ENCODE measurements around the gene PTN.

The PTN gene, protein sequence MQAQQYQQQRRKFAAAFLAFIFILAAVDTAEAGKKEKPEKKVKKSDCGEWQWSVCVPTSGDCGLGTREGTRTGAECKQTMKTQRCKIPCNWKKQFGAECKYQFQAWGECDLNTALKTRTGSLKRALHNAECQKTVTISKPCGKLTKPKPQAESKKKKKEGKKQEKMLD

DNA sequence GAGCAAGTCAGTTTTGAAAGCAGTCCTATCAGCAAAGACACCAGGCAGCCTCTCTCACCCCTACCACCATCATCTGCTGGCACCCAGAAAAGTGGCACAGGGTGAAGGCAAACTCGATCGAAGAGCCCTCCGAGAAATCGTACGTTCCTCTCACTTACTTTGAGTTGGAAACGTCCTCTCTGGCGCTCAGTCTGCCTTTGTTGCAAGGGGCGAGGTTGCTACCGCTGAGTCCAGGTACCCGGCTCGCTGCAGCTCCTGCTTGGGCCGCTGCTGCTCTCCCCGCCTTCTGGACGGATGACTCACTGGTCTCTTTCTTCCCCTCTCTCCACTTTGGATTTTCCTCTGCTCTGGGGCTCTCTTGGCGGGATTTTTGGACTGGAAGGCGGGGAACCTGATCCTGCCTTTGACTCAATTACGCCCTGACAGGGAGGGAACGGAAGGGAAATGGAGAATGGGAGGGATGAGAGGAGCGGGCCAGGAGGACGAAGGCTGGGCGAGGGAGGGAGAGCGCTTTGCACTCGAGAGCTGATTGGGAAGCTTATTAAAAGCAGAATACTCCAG lies at the start of gene PTN:
Gene PTN, minus strand, starts transcription at position 453 of the 561 bp plus-strand sequence. CDS start 88,760 bp downstream, outside the sequence.
- no peak for DNase-seq (ENCODE audit: low read depth, low spot score)

DNA sequence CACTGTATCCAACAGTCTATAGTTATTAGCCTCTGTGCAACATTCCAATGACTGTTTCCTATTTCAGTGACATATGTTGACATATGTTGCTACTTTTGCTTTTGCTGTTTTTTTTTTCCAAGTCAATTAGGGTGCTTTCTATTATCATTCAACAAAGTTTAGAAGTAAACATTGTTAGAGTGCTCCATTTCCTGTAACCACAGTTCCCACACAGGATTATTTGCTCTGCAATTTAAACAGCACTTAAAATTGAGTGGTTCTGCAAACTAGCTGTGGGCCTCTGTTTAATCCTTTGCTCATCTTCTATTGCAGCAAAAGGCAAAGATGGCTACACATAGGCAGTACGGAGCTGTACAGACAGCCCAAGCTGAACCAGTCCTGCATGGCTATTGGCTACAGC lies 46.5 kb upstream of the PTN start:
- DNase-seq (ENCODE audit: low read depth, low spot score), result no peak

DNA sequence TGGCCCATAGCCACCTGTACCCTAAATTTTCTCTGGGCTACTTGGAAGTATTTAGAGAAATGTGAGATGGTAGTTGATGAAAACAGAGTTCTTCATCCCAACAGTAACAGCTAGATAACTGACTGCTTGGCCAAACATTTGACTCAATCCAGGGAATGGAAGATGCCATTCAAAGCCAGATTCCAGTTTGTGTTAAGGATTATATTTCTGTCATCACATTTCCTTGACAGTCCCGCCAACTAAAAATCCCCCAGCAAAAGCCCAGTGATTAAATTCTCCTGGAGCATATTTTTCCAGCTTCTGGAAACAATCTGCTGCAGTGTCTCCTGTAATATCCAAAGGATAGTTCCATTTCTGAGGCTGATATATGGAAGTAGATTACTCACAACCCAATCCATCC lies 45.4 kb upstream of the PTN start:
- no peak for DNase-seq (ENCODE audit: low read depth, low spot score)

DNA sequence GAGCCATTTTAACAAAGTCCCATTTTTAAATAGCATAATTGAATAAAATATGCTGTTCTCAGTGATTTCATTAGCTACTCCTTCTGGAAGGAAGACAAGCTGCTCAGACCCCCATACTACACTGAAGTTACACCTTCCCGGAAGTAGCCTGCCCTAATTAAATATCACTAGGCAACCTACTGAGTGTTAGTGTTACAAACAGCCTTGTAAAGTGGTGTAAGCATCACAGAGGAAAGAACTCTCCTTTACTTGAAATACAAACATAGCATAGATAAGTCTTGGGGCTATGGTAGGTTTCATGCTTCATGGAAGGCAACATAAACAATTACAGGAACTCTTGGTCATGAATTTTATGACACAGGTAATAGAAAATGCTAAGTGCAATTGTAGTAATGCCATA lies 43.4 kb upstream of the PTN start:
- no peak for DNase-seq (ENCODE audit: low read depth, low spot score)

DNA sequence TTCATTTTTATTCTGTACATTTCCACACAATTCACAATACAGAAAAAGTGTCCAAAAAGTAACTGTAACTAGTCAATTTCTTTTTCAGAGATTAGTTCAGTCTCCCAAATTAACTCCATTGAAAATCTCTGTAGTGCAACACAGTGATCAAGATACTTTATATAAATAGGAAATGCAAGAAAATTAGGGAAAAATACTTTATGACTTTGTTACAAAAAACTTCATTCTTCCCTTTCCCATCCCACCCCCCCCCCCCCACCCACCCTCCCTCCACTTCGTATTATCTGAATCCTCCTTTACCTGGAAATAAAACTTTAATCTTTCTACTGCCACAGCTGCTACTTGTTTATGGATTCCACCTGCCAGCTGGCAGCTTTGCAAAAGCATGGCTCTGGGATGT lies 37.5 kb upstream of the PTN start:
- DNase-seq (ENCODE audit: low read depth, low spot score), result no peak

DNA sequence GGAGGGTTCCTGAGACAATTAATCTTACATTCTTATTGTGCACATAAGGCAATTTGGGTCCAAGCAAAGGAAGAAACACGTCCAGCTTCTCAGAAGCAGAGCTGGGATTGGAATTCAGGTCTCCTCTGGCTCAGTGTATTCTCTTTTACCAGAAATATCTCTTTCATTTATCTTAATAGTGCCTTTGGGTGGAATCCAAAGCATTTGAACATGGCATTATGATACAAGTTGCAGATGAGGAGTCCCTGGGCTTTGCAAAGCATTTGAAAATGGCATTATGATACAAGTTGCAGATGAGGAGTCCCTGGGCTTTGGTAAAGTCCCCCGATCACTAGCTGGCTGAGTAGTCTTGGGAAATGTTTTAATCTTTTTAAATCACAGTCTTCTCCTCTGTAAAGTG lies 30.0 kb upstream of the PTN start:
- DNase-seq (ENCODE audit: low read depth, low spot score), result no peak

DNA sequence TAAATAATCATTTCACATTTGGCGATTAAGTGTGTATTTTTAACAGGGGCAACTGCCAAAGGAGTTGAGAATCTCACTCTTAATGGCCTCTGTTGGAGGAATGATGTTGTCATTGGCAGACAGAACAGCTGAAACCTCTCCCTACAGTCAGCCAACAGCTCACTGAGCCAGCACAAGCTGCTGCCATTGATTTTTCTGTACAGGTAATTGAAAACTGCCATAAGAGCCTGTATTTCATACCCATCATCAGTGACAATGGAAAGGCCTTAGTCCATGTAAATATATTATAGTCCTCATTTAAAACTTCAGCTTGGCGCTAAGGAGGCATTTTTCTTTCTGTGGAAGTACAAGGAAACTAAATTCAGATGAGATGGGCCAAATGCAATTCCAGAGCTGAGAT lies 28.1 kb upstream of the PTN start:
- DNase-seq (ENCODE audit: low read depth, low spot score), result no peak

DNA sequence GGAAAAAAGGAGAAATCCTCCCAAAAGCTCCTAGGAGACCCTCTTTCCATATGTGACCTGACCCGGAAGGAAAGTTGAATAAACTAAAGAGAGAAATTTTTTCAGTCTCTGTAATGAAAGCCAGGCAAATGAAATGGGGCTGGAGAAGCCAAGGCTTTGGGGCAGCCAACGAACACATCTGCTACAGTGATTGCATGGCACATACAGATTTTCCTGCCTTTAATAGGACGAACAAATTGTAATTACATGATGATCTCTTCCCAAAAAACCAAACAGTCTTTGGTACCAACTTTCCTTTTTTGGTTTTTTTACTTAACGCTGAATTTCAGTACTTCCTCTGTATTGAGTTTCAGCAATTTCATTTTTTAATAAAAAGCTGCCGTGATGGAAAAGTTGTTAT lies 23.5 kb upstream of the PTN start:
- no peak for DNase-seq (ENCODE audit: low read depth, low spot score)

DNA sequence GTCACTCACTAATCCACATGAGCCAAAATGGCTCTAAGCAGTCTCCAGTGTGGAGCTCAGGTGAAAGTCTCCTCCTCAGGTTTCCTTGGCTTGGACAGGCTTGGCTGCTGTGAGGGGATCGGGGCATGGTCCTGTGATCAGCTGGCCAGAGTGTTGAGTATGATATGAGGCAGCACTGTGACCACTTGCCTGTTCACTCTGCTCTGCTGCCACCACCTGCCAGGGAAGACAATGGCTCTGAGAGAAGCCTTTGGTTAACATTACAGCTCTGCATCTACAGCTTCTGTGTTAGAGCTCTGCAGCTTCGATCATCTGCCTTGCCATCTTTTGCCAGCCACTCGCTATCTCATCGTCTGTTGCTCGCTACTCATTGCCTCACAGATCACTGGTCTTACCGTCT lies 20.1 kb upstream of the PTN start:
- no peak for DNase-seq (ENCODE audit: low read depth, low spot score)

DNA sequence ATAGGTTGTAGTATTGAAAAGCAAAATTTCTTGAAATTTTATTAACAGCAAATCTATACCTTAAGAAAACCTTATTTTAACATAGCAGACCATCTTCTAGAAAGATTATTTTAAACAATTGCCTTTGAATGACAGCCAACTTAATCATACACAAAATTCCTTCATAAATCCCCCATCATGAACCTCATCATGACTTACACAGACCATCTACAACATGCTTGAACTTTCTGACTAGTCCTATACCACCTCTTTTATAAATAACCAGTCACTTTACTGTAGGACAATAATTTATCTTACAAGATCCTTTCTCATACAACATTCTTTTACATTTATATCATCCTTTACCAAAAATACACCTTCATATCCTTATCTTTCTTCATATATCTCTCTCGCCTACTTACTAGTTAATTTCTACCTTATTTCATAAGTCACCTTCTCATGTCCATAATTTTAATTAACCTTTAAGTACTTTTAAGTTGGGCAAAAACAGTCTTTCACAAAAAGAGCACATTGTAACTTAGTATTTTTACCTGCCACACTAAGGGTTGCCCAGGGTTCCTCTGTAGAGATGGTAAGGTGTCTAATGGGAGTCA lies 16.6 kb upstream of the PTN start:
- DNase-seq (ENCODE audit: low read depth, low spot score), result no peak

DNA sequence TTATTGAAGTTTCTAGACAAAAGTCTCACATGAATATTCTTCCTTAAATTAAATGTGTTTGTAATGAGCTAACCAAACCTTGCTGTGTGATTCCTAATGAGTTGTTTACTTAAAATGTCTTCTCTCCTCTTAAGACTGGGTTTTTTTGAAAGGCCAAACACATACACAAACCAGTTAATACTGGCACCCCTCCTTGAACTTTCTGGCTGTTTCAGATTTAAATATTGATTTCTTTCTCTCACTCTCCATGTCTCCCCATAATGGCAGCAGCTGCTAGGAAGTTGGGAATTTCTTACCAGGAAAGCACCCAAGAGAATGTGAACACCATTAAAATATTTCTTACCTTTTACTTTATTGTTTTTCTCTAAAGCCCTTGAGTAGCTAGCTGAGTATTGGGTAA lies 11.4 kb upstream of the PTN start:
- no peak for DNase-seq (ENCODE audit: low read depth, low spot score)

DNA sequence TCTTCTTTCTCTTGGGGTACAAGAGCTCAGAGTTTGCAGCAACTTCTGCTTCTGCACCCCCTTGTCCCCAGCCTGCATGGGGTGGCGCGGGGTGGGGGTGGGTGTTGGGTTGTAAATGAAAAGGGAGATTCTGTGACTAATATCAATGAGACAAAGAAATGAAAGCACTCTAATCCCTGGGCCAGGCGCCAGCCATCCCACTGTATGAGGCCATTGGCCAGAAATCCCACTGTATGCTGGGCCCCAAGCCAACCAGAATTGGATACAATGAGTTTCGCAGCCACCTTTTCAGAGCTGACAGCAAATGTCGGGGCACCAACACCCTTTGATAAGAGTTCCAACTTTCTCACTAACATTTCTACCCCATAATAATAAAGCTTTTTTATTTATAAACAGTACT lies 10.9 kb upstream of the PTN start:
- DNase-seq (ENCODE audit: low read depth, low spot score), result no peak

DNA sequence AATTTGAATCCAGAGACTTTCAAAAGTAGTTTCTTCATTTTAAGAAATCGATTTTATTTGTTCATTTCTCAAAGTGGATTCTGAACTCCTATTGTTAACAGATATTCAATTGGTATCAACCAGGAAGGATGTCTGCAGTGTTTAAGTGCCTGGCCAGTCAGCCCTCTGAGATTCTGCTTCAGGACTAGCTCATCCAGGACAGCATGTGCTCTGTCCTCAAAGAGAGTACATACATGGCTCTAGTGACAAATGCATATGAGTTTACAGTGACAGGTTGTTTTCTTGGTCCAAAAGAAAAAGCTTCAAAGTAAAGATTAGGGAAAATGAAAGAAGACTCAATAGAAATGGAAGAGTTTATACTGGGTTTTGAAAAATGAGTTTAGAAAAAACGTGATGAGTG lies 8.4 kb upstream of the PTN start:
- no peak for DNase-seq (ENCODE audit: low read depth, low spot score)

DNA sequence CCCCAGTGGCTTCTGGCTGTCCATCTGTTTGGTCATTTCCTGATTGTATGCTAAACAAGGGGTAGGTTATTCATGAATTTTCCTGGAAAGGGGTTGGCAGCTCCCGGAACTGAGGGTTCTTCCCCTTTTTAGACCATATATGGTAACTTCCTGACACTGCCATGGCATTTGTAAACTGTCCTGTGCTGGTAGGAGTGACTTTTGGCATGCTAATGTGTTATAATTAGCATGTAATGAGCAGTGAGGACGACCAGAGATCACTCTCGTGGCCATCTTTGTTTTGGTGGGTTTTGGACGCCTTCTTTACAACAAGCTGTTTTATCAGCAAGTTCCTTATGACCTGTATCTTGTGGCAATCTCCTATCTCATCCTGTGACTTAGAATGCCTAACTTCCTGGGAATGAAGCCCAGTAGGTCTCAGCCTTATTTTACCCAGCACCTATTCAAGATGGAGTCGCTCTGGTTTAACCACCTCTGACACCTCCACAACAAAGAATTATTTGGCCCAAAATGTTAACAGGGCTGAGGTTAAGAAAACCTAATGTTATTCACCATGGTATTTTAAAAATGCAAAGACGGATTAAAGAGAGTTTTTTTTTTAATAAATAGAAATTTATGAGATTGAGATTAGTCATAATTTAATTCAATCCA lies 2.4 kb upstream of the PTN start:
- DNase-seq (ENCODE audit: low read depth, low spot score), result no peak

DNA sequence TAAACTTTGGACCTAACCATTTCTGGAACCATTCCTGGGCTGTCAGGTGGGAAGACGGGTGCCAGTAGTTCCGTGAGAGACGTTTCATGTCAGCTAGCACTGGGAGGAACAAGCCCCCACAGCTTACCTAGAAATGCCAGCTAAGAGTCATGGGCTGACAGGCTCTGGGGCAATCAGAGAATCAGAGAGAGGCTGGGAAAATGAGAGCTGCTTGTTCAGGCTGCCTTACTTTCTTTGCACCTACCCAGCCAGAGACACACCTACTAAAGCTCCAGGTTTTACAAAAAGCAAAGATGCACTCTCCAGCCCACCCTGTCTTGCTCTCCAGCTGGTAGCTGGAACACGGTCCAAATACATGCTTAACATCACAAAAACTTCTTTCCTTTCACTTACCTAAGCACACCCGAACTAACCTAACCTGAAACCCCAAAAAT lies 688 bp downstream of the PTN start:
- no peak for DNase-seq (ENCODE audit: low read depth, low spot score)

DNA sequence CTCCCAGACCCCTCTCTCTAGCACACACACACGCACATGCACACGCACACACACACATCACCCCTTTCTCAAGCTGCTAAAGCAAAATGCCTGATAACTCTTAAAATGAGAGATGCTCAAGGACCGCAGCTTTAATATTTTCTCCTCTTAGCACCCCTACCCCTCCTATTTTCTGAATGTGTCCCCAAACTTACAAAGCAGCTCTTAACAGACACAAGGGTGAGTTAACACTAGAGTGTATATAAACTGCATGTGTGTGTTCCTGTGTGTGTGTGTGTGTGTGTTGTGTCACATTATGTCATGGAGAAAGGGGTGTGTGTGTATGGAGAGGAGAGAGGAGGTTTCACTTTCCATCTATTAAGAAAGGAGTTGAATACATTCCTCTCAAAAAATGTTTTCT lies 1.3 kb downstream of the PTN start:
- DNase-seq (ENCODE audit: low read depth, low spot score), result no peak

DNA sequence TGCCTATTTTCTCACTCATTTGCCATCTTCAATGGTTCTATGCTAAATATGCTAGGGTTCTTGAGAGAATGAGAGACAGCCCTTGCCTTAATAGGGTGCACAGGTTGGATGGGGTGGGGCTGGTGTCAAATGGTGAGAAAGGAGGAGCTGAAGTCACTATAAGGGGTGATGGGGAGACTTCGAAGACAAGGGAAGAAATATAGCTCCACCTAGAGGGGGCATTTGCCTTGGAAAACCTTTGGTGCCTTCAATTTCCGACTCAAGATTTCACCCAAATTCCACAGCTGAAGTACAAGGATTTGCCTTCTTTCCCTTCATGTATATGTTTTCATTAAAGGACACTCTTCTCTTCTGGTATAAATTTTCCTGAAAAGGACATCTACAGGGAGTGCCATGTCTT lies 5.6 kb downstream of the PTN start:
- no peak for DNase-seq (ENCODE audit: low read depth, low spot score)

DNA sequence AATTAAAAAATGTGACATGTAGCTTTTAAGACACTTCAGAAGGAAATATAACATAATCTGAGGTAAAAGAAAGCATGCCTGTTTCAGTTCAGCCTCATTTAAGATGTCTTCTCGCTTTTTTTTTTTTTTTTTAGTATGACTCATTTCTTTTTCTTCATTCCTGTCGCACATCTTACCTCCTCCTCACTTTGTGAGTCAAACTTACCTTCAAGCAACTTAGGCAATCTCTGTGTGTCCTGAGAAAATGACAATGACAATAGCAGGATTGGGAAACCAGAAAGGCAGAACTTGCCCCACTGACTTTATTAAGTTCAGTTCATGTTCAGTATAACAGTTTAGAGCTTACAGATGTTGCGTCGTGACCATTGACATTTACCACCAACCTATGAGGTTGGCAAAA lies 7.7 kb downstream of the PTN start:
- DNase-seq (ENCODE audit: low read depth, low spot score), result no peak

DNA sequence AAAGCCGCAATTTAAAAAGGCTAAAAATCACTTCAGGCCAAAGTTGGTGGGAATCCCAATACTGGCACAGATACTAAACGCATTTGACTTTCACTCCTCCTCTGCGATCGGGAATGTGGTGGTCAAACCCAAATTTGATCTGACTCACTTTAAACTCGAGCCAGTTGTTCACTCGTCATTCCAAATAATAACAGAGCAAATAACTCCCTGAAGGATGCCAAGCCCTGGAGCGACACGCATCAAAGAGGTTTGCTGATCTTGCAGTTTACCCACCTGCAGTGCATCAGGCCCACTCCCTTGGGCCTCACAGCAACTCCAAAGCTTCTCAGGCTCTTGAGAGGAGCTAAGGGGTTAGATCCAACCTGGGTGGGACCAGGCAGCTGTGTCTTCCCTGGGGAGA lies 12.2 kb downstream of the PTN start:
- DNase-seq (ENCODE audit: low read depth, low spot score), result peak; percentile 82

DNA sequence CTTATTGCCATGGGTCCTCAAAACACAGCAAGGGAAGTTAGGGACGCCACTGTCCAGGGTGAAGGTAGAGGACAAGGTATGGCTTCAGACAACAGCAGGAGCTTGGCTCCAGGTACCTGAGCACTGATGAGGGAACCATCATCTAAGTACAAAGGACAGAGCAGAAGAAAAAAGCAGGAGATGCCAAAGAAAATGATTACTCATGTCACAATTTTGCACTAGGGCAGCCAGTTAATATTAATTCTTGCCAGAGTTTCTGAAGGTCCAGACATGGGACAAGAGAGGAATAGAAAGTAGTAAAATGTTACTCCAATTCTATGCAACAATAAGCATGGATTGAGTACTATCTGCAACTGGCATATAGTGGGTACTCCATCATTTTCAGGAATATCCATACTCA lies 14.1 kb downstream of the PTN start:
- no peak for DNase-seq (ENCODE audit: low read depth, low spot score)

DNA sequence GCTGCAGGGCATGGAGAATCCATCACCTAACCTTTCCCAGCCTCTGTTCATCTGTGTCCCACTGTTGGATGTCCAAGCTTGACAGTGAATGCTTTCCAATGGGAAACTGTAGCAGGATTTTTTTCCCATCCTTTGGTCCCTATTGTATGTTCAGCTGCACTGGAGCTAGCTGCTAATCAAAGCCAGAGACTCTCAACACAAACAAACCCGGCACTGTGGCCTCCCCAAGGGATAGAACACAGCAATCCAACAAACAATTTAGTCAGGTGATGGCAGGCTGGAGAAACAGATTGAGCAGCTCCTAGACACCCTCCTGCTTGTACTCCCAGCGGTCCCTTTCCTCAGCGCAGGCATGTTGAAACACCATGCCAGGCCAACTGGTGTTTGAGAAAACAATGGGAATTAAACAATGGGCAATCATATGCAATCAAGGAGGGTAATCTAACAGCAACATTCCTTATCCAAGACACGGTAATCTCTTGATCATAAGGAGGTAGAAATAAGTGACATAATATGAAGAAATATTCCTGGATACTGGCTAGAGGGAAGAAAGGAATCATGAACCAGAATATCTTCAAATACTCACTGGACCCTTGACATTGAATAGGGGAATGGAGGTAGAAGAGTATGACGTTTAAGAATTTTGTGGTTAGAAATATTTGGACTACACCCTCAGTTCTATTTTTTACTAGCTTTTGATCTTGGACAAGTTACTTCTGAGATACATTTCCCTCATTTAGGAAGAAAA lies 15.0 kb downstream of the PTN start:
- peak; percentile 94 for DNase-seq (ENCODE audit: low read depth, low spot score)

DNA sequence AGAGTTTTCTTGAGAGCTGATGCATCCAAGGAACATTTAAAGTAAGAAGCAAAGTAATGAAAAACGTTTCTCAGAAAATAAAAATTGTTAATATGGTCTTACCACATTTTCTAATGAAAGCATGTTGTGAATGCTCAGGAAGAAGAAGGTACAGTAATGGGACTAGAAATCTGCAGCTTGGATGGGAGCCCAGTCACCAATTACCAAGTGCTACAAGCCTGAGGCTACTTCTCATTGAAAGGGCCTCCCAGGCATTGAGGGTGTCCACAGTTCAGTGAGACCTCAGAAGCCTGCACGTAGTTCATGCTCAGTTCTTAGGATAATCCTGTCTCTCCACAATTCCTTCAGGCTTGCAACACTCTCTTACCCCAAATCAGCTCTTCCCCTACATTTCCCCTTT lies 17.6 kb downstream of the PTN start:
- DNase-seq (ENCODE audit: low read depth, low spot score), result no peak

Data from smooth muscle cell of the brain vasculature (primary cell).